ENCODE results near the gene TNS2.
"Not testable (repeated sequence)": the region's sequence is repeated elsewhere in the genome, so short reads cannot be mapped to it uniquely, and the experiment has no call there.

DNA sequence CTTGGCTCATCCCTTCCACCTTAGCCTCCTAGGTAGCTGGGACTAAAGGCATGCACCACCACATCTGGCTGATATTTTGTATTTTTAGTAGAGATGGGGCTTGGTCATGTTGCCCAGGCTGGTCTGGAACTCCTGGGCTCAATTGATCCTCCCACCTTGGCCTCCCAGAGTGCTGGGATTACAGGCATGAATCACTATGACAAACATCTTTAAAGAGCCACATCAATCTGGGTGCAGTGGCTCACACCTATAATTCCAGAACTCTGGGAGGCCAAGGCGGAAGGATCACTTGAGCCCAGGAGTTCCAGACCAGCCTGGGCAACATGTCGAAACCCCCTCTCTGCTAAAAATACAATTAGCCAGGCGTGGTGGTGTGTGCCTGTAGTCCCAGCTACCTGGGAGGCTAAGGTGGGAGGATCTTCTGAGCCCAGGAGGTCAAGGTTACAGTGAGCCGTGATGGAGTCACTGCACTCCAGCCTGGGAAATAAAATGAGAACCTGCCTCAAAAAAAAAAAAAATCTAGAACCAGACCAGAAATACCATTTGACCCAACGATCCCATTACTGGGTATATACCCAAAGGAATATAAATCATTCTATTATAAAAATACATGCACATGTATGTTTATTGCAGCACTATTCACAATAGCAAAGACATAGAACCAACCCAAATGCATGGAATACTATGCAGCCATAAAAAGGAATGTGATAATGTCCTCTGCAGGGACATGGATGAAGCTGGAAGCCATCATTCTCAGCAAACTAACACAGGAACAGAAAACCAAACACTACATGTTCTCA is 45.1 kb downstream of the TNS2 start:
- TF ChIP-seq, protein P1, sequence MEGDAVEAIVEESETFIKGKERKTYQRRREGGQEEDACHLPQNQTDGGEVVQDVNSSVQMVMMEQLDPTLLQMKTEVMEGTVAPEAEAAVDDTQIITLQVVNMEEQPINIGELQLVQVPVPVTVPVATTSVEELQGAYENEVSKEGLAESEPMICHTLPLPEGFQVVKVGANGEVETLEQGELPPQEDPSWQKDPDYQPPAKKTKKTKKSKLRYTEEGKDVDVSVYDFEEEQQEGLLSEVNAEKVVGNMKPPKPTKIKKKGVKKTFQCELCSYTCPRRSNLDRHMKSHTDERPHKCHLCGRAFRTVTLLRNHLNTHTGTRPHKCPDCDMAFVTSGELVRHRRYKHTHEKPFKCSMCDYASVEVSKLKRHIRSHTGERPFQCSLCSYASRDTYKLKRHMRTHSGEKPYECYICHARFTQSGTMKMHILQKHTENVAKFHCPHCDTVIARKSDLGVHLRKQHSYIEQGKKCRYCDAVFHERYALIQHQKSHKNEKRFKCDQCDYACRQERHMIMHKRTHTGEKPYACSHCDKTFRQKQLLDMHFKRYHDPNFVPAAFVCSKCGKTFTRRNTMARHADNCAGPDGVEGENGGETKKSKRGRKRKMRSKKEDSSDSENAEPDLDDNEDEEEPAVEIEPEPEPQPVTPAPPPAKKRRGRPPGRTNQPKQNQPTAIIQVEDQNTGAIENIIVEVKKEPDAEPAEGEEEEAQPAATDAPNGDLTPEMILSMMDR (IDR thresholded peaks at IDR 0.05), result not testable (repeated sequence)
- TF ChIP-seq POLR2A, POLR2AphosphoS5 (IDR thresholded peaks at IDR 0.05): not testable (repeated sequence)

All from prostate gland (tissue), 2 donors.